H7 (cell line): ENCODE results near the gene FBXO2. TPM values are rescaled to one million over a fixed set of nuclear protein-coding genes. Genes with fewer than 3 reads are reported as not detected.

ENCODE experiments used
- DNase-seq: peaks from one replicate; pipeline ENCODE4 v3.0.0; 2012
- H3K27me3 ChIP-seq: 2 replicates; pipeline ENCODE4 v1.6.0; 2011; ENCODE audit warnings: mild to moderate bottlenecking, low read length; ENCODE audit not compliant: control insufficient read depth, insufficient read depth
- H3K36me3 ChIP-seq: replicated peaks from 2 replicates; pipeline ENCODE4 v1.5.1; 2011; ENCODE audit warnings: low read length; ENCODE audit not compliant: control insufficient read depth, insufficient read depth
- H3K4me3 ChIP-seq: 2 replicates; pipeline ENCODE4 v1.5.1; 2011; ENCODE audit warnings: low read depth, mild to moderate bottlenecking, control low read depth, low read length, moderate library complexity; ENCODE audit not compliant: insufficient read depth
- total RNA-seq: library from RNA; depleted of rRNA; stranded (reverse); fragments of >200 nt; shearing (Covaris generic); gene quantifications from 2 replicates; pipeline ENCODE4 v1.2.3, GENCODE V29; 2014

FBXO2 gene
- total RNA-seq, 1 experiment from 2014 or later, result 46.7 TPM

- Histone ChIP-seq H3K36me3 (peaks cover 3% of the 10 kb centered on the region), H3K27me3 (peaks cover 7% of the 10 kb centered on the region), H3K4me3 (peak overlapping the region; percentile 94)
- DNase-seq, result peak; percentile 86
Observed at GRCh38 chr1:11690397-11691301, 36.4 kb upstream of the FBXO2 start.

GRCh38 chr1:11688506-11688905, 34.3 kb upstream of the FBXO2 start:
- Histone ChIP-seq H3K36me3 (peaks cover 3% of the 10 kb centered on the region), H3K4me3 (no peak overlapping the region), H3K27me3 (peaks cover 7% of the 10 kb centered on the region)
- DNase-seq, result no peak

GRCh38 chr1:11685210-11685752, 31.1 kb upstream of the FBXO2 start:
- peaks cover 3% of the 10 kb centered on the region for H3K36me3 ChIP-seq
- H3K27me3 ChIP-seq, result no peaks in the 10 kb centered on the region; the same call in 1 of the 2 replicates
- no peak overlapping the region for H3K4me3 ChIP-seq

GRCh38 chr1:11684070-11684469, 29.8 kb upstream of the FBXO2 start:
- Histone ChIP-seq H3K4me3 (no peak overlapping the region), H3K27me3 (no peaks in the 10 kb centered on the region), H3K36me3 (peaks cover 5% of the 10 kb centered on the region)
- DNase-seq, result no peak

More at GRCh38 chr1:11685210-11685752, 31.1 kb upstream of the FBXO2 start:
- no peak for DNase-seq

GRCh38 chr1:11682799-11683198, 28.6 kb upstream of the FBXO2 start:
- Histone ChIP-seq H3K36me3 (peaks cover 10% of the 10 kb centered on the region), H3K27me3 (no peaks in the 10 kb centered on the region), H3K4me3 (no peak overlapping the region)
- DNase-seq, result no peak

- Histone ChIP-seq H3K36me3 (peaks cover 13% of the 10 kb centered on the region), H3K4me3 (peak overlapping the region; percentile 99; the same call in 1 of the 2 replicates), H3K27me3 (no peaks in the 10 kb centered on the region)
- peak; percentile 84 for DNase-seq
Observed at GRCh38 chr1:11682287-11682771, 28.1 kb upstream of the FBXO2 start.

GRCh38 chr1:11681071-11681771, 27.0 kb upstream of the FBXO2 start, which contains the start of gene MAD2L2:
MAD2L2 (minus strand) TSS chr1:11681148; CDS start chr1:11680601, 547 bp downstream.
- Histone ChIP-seq H3K4me3 (peak within 1 kb of the TSS; percentile 99), H3K27me3 (no peaks in the 10 kb centered on the region)
- peak; percentile 98 for DNase-seq

GRCh38 chr1:11680270-11681070, 26.2 kb upstream of the FBXO2 start:
- peaks cover 26% of the 10 kb centered on the region for H3K36me3 ChIP-seq
- H3K4me3 ChIP-seq, result peak overlapping the region; percentile 99
- H3K27me3 ChIP-seq, result no peaks in the 10 kb centered on the region
- peak; percentile 86 for DNase-seq

More at GRCh38 chr1:11681071-11681771, 27.0 kb upstream of the FBXO2 start, which contains the start of gene MAD2L2:
- H3K36me3 ChIP-seq, result peaks cover 22% of the 10 kb centered on the region

GRCh38 chr1:11678442-11678841, 24.2 kb upstream of the FBXO2 start:
- H3K36me3 ChIP-seq, result peaks cover 41% of the 10 kb centered on the region
- no peak overlapping the region for H3K4me3 ChIP-seq
- no peaks in the 10 kb centered on the region for H3K27me3 ChIP-seq
- no peak for DNase-seq

GRCh38 chr1:11676386-11677103, 22.3 kb upstream of the FBXO2 start:
- H3K36me3 ChIP-seq, result peaks cover 53% of the 10 kb centered on the region
- DNase-seq, result peak; percentile 76
- H3K27me3 ChIP-seq, result no peaks in the 10 kb centered on the region
- no peak overlapping the region for H3K4me3 ChIP-seq

- no peaks in the 10 kb centered on the region for H3K27me3 ChIP-seq
- peak; percentile 47 for DNase-seq
- peaks cover 61% of the 10 kb centered on the region for H3K36me3 ChIP-seq
- no peak overlapping the region for H3K4me3 ChIP-seq
Observed at GRCh38 chr1:11675325-11675724, 21.1 kb upstream of the FBXO2 start.

- DNase-seq, result peak; percentile 55
- Histone ChIP-seq H3K27me3 (no peaks in the 10 kb centered on the region), H3K4me3 (no peak overlapping the region), H3K36me3 (peaks cover 64% of the 10 kb centered on the region)
Observed at GRCh38 chr1:11674488-11674887, 20.3 kb upstream of the FBXO2 start.

- peak; percentile 54 for DNase-seq
- no peaks in the 10 kb centered on the region for H3K27me3 ChIP-seq
- peaks cover 58% of the 10 kb centered on the region for H3K36me3 ChIP-seq
- H3K4me3 ChIP-seq, result no peak overlapping the region
Observed at GRCh38 chr1:11673089-11673769, 19.0 kb upstream of the FBXO2 start.
